Adrenal gland (tissue), 5 donors: ENCODE results near the gene MAP2K6.
A peak's percentile ranks its signal among the peaks of the same experiment; 100 is the strongest.

Source experiments
- CTCF ChIP-seq, 6 experiments: fragments of 450-650 bp in 4 of 6; fragments of 200-600 bp in 2 of 6; sonication (generic) in 1 of 6; IDR thresholded peaks; 1 replicate in 5 of 6; 2 replicates in 1 of 6; pipeline versions ENCODE4 v1.5.1 to v1.8.0; 2016 to 2021; ENCODE audit warnings: antibody characterized with exemption in 6 of 6, mild to moderate bottlenecking in 2 of 6, moderate library complexity in 1 of 6
- POLR2A ChIP-seq, 2 donors: fragments of 450-650 bp; IDR thresholded peaks; one replicate each; pipeline ENCODE4 v1.6.1; 2017; ENCODE audit warnings: antibody characterized with exemption in 2 of 2, mild to moderate bottlenecking in 2 of 2, moderate library complexity in 1 of 2
- donor health status: DM: no; HTN: no; CAD: no.

GRCh38 chr17:69523244-69523861 is 108.9 kb downstream of the MAP2K6 start:
- TF ChIP-seq CTCF (IDR thresholded peaks at IDR 0.05): peak; percentile 36 to 73 (median 70)
- TF ChIP-seq POLR2A (IDR thresholded peaks at IDR 0.05): no peak
